ENCODE data around the gene DLX1.
"Not testable (repeated sequence)": the region's sequence is repeated elsewhere in the genome, so short reads cannot be mapped to it uniquely, and the experiment has no call there.

The DLX1 gene

GRCh38 chr2:172065111-172065510, 20.2 kb upstream of the DLX1 start:
- no peak for DNase-seq (ENCODE audit: low spot score)

GRCh38 chr2:172066394-172066886, 18.9 kb upstream of the DLX1 start:
- DNase-seq (ENCODE audit: low spot score), result no peak

GRCh38 chr2:172067905-172068304, 17.4 kb upstream of the DLX1 start:
- not testable (repeated sequence) for DNase-seq (ENCODE audit: low spot score)

- no peak for DNase-seq (ENCODE audit: low spot score)
Observed at GRCh38 chr2:172070936-172071335, 14.4 kb upstream of the DLX1 start.

GRCh38 chr2:172072303-172072702, 13.0 kb upstream of the DLX1 start:
- no peak for DNase-seq (ENCODE audit: low spot score)

GRCh38 chr2:172072706-172073105, 12.6 kb upstream of the DLX1 start:
- DNase-seq (ENCODE audit: low spot score), result no peak

GRCh38 chr2:172073518-172073917, 11.8 kb upstream of the DLX1 start:
- DNase-seq (ENCODE audit: low spot score), result no peak

- DNase-seq (ENCODE audit: low spot score), result no peak
Observed at GRCh38 chr2:172074254-172074653, 11.1 kb upstream of the DLX1 start.

GRCh38 chr2:172079416-172079815, 5.9 kb upstream of the DLX1 start:
- DNase-seq (ENCODE audit: low spot score), result no peak

GRCh38 chr2:172079838-172080640, 5.3 kb upstream of the DLX1 start:
- no peak for DNase-seq (ENCODE audit: low spot score)

GRCh38 chr2:172080641-172081220, 4.6 kb upstream of the DLX1 start:
- no peak for DNase-seq (ENCODE audit: low spot score)

- no peak for DNase-seq (ENCODE audit: low spot score)
Observed at GRCh38 chr2:172081221-172082022, 3.9 kb upstream of the DLX1 start.

GRCh38 chr2:172082105-172082943, 3.0 kb upstream of the DLX1 start:
- DNase-seq (ENCODE audit: low spot score), result peak; percentile 18

GRCh38 chr2:172082944-172083627, 2.2 kb upstream of the DLX1 start:
- peak; percentile 17 for DNase-seq (ENCODE audit: low spot score)

- peak; percentile 4 for DNase-seq (ENCODE audit: low spot score)
Observed at GRCh38 chr2:172083628-172084394, 1.5 kb upstream of the DLX1 start.

GRCh38 chr2:172084395-172084644, 987 bp upstream of the DLX1 start:
- peak; percentile 14 for DNase-seq (ENCODE audit: low spot score)

GRCh38 chr2:172084645-172085459, 455 bp upstream of the DLX1 start:
- peak; percentile 97 for DNase-seq (ENCODE audit: low spot score)

GRCh38 chr2:172086241-172087206, 1.2 kb downstream of the DLX1 start:
- peak; percentile 10 for DNase-seq (ENCODE audit: low spot score)
